GM12874 (cell line): Measurements from ENCODE around the gene AMER2.

Experiments used
- CTCF ChIP-seq: IDR thresholded peaks from 2 replicates; pipeline ENCODE4 v1.5.1; 2011; ENCODE audit warnings: low read depth, mild to moderate bottlenecking, control low read depth, low read length, moderate library complexity; ENCODE audit not compliant: insufficient read depth

AMER2 gene

GRCh38 chr13:25175026-25175425, 2.9 kb upstream of the AMER2 start:
- TF ChIP-seq CTCF = no peak

GRCh38 chr13:25174304-25174703, 2.2 kb upstream of the AMER2 start:
- no peak for TF ChIP-seq CTCF

- no peak for TF ChIP-seq CTCF
These were observed 179 bp upstream of the AMER2 start for GRCh38 chr13:25172303-25172630.

- no peak for TF ChIP-seq CTCF
These were observed 945 bp downstream of the AMER2 start for GRCh38 chr13:25171170-25171516.

- TF ChIP-seq CTCF = no peak
These were observed 1.5 kb downstream of the AMER2 start for GRCh38 chr13:25170554-25171111.

GRCh38 chr13:25169951-25170553, 2.0 kb downstream of the AMER2 start:
- no peak for TF ChIP-seq CTCF

GRCh38 chr13:25169356-25169755, 2.7 kb downstream of the AMER2 start:
- TF ChIP-seq CTCF = no peak

GRCh38 chr13:25168790-25169189, 3.3 kb downstream of the AMER2 start:
- TF ChIP-seq CTCF = no peak
